C1 segment of cervical spinal cord (tissue), 14 donors: ENCODE measurements around the gene NDUFB2.
"Not testable (repeated sequence)": the region's sequence is repeated elsewhere in the genome, so short reads cannot be mapped to it uniquely, and the experiment has no call there.

Source experiments
- DNase-seq, 14 donors: peaks; one replicate each; lab custom pipeline; 2025; lab: John Stamatoyannopoulos, UW

The NDUFB2 gene

DNA sequence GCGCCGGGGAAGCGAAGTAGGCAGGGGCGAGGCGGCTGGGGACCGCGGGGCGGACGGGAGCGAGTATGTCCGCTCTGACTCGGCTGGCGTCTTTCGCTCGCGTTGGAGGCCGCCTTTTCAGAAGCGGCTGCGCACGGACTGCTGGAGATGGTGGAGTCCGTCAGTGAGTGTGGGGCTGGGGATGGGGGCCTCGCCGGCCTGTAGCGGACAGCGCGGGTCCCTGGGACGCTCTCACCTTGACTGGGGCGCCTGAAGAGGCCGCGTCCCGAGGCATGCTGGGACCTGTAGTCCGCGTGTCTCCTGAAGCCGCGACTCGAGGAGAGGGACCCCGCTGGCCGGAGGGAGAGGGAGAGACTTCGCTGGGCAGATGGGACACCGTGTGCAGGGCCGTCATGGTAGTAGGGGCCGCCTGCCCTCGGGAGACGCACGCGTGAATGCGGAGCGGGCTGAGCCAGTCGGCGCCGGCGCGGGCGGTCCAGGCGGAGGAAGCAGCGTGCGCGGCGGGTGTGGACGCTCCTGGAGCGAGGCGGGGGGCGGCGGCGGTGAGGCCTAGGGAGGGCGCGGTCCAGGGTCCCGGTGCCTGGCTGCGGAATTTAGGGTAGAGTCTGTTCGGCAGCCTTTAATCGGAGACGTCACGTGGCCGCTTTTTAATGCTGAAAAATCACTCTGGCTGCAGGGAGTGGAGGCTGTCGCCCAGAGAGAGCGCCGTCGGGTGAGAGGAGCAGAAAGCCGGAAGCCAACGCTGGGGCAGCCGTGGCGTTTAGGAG, at the start of gene NDUFB2:
TSS of gene NDUFB2 (plus strand) at position 29 of the 767 bp plus-strand sequence. CDS start at position 66, 37 bp downstream.
- peak; percentile 74 to 97 (median 94) for DNase-seq

DNA sequence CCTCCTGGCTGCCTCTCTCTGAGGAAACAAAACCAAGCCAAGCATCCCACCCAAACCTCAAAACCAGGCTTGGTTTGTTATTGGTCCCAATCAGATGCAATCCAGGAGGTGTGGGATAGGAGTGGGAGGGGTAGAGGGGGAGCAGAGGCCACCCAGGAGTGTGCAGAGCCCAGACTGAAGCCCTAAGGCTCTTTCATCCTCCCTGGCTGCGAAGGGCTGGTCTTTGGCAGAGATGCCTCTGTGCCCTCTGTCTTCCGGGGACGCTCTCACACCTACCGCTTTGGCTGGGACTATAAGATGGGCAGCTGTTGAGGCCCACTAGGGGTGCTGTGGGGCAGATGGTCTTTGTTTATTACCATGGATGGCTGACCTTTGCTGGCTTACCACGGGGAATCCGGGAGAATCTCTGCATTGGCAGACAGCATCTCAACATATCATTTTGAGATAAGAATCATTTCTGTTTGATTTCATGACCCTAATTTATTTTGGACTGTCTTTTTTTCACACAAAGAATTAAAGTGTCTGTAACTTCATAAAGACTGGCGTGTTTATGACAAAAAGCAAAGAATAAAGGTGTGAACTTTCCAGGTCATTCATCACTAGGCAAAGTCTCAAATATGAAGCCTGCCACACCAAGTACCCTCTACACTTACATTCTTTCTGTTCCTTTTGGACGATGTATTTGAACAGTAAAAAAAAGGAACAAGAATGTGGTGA, 49.4 kb upstream of the NDUFB2 start:
- peak in 5 of 14 donors; percentile 6 to 79 (median 15) for DNase-seq

DNA sequence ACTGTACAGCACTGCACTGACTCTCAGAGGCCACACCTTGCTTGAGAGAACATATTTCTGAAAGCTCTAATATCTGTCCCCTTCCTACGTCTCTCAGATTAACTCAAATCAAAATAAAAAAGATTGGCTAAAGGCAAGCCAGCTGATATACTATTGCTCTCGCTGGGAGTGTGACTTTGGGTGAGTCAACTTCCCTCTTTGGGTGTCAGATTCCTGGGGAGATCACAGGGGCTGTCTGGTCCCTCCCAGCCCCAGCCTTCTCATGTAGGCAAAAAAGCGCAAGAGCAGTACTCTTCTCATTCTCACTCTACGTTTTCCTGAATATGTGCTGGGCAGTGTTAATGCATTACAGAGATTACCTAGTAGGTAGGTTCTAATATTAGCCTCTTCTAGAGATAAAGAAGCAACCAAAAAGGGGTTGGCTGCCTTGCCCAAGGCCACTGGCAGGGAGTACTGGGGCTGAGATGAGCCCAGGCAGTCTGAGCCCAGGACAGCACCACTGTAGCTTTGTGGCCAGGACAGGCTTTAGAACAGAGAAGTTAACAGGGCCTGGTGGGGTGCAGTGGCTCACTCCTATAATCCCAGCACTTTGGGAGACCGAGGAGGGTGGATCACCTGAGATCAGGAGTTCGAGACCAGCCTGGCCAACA, 46.8 kb upstream of the NDUFB2 start:
- DNase-seq, result no peak

DNA sequence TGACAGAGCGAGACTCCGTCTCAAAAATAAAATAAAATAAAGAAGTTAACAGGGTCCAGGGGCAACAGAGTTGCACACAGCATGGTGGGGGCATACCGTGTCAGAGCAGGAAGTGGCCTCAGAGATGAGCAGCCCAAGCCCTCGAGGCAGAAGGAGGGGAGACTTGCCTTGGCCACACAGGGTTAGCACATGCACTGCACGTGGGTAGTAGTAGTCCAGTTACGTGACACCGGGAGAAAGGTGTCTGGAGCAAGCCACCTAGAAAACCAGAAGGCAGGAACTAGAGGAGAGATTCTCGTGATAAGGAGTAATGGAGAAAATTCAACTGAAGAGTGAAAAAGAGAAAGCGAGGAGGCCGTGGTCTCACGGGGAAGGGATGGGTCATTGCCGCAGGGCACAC, 46.1 kb upstream of the NDUFB2 start:
- no peak for DNase-seq

DNA sequence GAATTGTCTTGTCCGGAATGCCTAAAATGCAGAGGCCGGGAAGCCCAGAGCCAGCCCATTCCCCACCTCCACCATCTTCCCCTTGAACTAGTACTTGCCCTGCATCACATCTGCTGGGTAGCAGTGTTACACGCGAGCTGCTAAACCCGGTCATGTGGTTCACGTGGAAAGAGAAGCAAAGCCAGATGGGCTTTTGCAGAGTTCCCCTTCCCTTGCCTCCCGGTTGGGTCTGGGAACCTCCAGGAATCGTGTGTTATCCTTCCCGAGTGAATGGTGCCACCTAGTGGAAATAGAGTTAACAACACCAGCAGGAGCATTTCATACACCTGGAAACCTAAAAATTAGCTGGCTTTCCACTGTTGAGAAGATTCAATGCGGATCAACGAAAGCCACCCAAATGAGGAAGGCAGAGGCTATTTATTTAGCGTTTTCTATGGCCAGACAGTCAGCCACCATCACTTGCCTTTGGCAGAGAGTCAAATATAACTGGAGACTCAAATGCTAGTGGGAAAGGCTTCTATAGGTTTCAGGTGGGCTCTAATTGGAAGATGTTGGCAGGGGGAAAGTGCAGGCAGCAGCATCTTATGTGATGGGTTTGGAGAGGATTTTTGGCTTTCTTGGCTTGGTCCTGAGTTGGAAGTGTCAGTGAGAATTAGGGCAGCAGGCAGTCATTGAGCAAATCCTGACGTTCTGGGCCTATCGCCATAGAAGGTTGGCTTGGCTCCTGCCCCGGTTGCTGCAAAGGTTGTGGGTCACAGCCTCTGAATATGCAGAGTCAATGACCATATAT, 43.0 kb upstream of the NDUFB2 start:
- DNase-seq, result peak in 8 of 14 donors; percentile 14 to 80 (median 26)

- DNase-seq, result no peak
Observed at GRCh38 chr7:140654109-140654387, 42.5 kb upstream of the NDUFB2 start.

GRCh38 chr7:140654661-140655060, 41.8 kb upstream of the NDUFB2 start:
- no peak for DNase-seq

GRCh38 chr7:140655511-140656408, 40.7 kb upstream of the NDUFB2 start:
- no peak for DNase-seq

GRCh38 chr7:140656548-140657515, 39.7 kb upstream of the NDUFB2 start:
- peak in 7 of 14 donors; percentile 4 to 42 (median 33) for DNase-seq

DNA sequence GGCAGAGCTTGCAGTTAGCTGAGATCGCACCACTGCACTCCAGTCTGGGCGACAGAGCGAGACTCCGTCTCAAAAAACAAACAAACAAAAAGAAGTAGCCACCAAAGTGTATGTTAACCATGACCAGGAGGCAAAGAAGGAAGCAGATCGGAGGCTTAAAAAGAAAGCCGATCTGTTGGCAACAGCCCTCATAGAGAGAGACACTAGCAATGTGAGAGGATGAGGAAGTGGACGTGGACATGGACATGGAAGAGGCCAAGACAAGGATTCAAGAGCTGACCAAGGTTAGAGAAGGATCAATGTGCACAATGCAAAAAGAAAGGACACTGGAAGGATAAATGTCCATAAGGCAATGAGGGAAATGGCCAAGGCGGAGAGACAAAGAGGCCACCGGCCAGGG, 38.6 kb upstream of the NDUFB2 start:
- no peak for DNase-seq

GRCh38 chr7:140659856-140660255, 36.7 kb upstream of the NDUFB2 start:
- DNase-seq, result no peak

- DNase-seq, result no peak
Observed at GRCh38 chr7:140661124-140661523, 35.4 kb upstream of the NDUFB2 start.

DNA sequence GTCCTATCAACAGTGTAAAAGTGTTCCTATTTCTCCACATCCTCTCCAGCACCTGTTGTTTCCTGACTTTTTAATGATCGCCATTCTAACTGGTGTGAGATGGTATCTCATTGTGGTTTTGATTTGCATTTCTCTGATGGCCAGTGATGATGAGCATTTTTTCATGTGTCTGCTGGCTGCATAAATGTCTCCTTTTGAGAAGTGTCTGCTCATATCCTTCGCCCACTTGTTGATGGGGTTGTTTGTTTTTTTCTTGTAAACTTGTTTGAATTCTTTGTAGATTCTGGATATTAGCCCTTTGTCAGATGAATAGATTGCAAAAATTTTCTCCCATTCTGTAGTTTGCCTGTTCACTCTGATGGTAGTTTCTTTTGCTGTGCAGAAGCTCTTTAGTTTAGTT, 33.6 kb upstream of the NDUFB2 start:
- DNase-seq, result not testable (repeated sequence)

- no peak for DNase-seq
Observed at GRCh38 chr7:140667476-140667875, 29.0 kb upstream of the NDUFB2 start.

GRCh38 chr7:140668641-140669040, 27.9 kb upstream of the NDUFB2 start:
- no peak for DNase-seq

- no peak for DNase-seq
Observed at GRCh38 chr7:140669352-140669751, 27.2 kb upstream of the NDUFB2 start.

DNA sequence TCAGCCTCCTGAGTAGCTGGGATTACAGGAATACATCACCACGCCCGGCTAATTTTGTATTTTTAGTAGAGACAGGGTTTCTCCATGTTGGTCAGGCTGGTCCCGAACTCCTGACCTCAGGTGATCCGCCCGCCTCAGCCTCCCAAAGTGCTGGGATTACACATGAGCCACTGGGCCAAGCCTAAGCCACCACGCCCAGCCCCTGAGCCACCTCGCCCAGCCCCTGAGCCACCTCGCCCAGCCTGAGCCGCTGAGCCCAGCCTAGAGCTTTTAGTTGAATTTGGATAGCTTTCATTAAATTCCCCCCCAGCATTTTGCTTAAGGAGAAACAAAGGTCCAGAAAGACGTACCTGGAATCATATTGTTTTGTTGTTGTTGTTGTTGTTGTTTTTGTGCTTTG, 26.6 kb upstream of the NDUFB2 start:
- not testable (repeated sequence) for DNase-seq

DNA sequence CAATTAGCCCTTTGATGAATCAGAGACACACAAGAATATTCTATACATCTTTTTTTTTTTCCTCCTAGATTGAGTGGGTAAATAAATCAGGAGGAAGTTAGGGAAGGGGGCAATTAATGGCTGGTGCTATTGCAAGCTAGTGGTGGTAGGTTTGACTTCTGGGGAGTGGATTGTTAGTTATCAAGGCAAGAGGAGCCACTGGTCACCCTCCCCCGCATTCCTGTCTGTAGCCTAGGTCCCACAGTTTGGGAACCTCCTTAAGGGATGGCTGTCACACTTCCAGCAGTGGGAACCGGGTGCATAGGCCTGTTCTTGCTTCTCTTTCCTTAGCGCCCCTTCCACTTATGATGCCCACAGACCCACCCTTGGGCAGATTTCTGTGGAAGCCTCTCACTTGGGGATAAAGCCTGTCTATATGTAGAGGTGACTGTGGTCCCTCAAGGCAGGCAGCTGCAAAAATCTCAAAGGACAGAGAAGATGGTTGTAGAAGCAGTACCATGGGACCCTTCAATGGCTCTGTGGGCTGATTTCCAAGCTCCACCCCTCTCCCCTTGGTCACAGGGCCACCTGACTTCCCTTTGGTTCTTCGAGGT, 26.1 kb upstream of the NDUFB2 start:
- no peak for DNase-seq

- DNase-seq, result peak in 1 of 14 donors; percentile 9
Observed at GRCh38 chr7:140671966-140672365, 24.5 kb upstream of the NDUFB2 start.
